Measurements from ENCODE around the gene RNF150. TPM values are rescaled to one million over a fixed set of nuclear protein-coding genes. Genes with fewer than 3 reads are reported as not detected.

Gene RNF150
- total RNA-seq, 1 donor from 2014 or later: under 0.01 TPM

DNA sequence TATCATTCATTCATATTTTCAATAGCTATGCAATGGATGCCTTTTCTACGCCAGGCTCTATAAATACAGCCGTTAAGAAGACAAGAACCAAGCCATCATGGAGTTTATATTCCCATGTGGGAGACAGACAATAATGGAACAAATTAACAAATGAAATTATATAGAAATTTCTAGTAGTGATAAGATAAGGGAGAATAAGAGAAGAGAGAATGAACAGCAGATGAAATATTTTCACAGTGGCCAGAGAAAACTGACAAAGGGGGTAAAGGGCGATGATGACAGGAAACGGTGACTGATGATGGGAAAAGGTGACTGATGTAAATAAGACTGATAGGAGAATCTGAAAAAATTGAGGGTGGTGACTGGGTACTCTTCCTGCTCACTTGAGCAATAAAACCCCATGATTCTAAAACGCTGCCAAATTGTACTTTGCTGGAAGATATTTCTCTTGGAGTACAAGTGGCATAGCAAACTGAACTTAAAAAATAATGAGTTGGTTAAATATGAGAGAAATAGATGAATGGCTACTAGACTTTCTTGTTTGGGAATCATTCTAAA lies 13.2 kb downstream of the RNF150 start:
- Histone ChIP-seq H3K36me3 (ENCODE audit: control insufficient read depth, insufficient read depth, low read length) (no peaks in the 10 kb centered on the region), H3K4me3 (ENCODE audit: low read depth, low read length) (no peak overlapping the region), H3K27me3 (ENCODE audit: control insufficient read depth, insufficient read depth, low read length) (no peaks in the 10 kb centered on the region)
- TF ChIP-seq CTCF (IDR thresholded peaks at IDR 0.05; ENCODE audit: insufficient read depth, low read length, severe bottlenecking): no peak
- DNase-seq (ENCODE audit: low read depth): no peak
- FAIRE-seq: no peak

DNA sequence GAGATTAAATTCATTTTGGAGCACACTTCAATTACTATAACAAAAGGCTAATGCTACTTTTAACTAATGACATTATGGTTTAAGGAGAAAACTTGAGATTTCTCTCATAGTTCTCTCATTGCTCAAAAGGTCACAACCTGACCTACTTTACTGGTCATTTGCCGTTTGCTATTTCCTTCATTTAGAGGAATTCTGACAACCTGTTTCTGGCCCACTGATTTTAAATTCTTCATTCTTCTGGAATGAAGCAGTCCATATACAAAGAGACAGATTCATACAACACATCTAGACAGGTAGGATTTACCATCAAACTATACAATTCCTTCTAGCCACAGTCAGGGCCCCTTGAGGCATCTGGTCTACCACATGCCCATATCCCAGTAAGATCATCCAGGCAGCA lies 14.2 kb downstream of the RNF150 start:
- TF ChIP-seq CTCF (IDR thresholded peaks at IDR 0.05; ENCODE audit: insufficient read depth, low read length, severe bottlenecking): no peak
- no peak overlapping the region for H3K4me3 ChIP-seq (ENCODE audit: low read depth, low read length)
- no peaks in the 10 kb centered on the region for H3K27me3 ChIP-seq (ENCODE audit: control insufficient read depth, insufficient read depth, low read length)
- FAIRE-seq (no peak), DNase-seq (ENCODE audit: low read depth) (no peak)
- no peaks in the 10 kb centered on the region for H3K36me3 ChIP-seq (ENCODE audit: control insufficient read depth, insufficient read depth, low read length)

DNA sequence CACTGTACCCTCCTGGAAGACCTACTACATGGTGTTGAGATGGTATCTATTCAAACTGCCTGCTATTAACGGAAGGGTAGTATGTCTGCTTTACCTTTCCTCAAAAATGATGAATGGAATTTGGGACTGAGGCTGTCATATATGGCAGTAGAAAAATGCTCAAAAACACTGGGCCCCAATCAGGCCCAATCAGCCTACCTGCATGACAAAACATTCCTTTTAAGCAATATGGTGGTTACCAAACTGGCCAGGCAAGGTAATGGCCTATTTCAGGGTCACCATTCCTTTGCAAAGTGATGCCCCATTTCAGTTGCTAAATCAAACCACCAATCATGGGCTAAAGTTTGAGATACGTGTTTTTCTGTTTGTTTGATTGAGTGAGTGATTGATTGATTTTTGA lies 14.9 kb downstream of the RNF150 start:
- TF ChIP-seq CTCF (IDR thresholded peaks at IDR 0.05; ENCODE audit: insufficient read depth, low read length, severe bottlenecking): no peak
- FAIRE-seq (no peak), DNase-seq (ENCODE audit: low read depth) (no peak)

DNA sequence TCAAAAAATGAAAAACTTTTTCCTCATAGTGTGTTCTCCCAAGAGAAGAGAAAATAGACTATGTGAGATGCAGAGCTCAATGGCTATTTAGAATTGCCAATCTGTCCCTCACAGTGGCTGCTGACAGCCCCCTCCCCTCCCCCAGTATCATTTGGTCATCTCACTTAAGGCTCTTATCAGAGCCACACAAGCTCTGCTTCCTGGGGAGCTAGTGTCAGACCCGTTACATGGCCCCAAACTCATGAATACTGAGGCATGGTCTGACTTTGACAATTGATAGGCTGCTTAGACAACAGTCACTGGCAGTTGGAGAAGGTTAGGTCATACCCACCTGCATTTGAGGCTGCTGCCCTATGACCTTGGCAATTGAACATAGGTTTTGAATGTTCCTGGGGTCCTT lies 15.3 kb downstream of the RNF150 start:
- no peak for FAIRE-seq
- no peak for TF ChIP-seq CTCF (IDR thresholded peaks at IDR 0.05; ENCODE audit: insufficient read depth, low read length, severe bottlenecking)
- no peak overlapping the region for H3K4me3 ChIP-seq (ENCODE audit: low read depth, low read length)
- H3K36me3 ChIP-seq (ENCODE audit: control insufficient read depth, insufficient read depth, low read length): no peaks in the 10 kb centered on the region
- no peak for DNase-seq (ENCODE audit: low read depth)
- H3K27me3 ChIP-seq (ENCODE audit: control insufficient read depth, insufficient read depth, low read length): no peaks in the 10 kb centered on the region

More for the DNA sequence above, 14.9 kb downstream of the RNF150 start:
- Histone ChIP-seq H3K36me3 (ENCODE audit: control insufficient read depth, insufficient read depth, low read length) (no peaks in the 10 kb centered on the region), H3K4me3 (ENCODE audit: low read depth, low read length) (no peak overlapping the region), H3K27me3 (ENCODE audit: control insufficient read depth, insufficient read depth, low read length) (no peaks in the 10 kb centered on the region)

DNA sequence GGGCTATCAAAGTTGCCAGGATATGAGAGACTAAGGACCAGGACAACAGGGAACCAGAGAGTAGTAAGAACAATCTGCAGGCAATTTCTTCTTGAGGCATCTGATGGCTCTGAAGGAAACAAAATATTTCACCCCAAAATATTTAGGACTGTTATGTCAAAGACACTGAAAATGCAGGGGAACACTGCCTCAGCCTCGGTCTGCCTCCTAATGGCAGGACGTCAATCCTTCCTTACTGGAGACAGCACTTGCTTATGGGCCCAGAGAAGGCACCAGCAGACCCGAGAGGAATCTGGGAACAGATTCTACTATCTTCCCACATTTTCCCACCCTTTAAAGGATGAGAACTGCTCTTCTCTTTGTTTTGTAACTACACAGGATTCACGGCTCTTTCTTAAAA lies 23.3 kb downstream of the RNF150 start:
- H3K27me3 ChIP-seq (ENCODE audit: control insufficient read depth, insufficient read depth, low read length): no peaks in the 10 kb centered on the region
- H3K36me3 ChIP-seq (ENCODE audit: control insufficient read depth, insufficient read depth, low read length): no peaks in the 10 kb centered on the region
- TF ChIP-seq CTCF (IDR thresholded peaks at IDR 0.05; ENCODE audit: insufficient read depth, low read length, severe bottlenecking): no peak
- DNase-seq (ENCODE audit: low read depth) (no peak), FAIRE-seq (no peak)
- no peak overlapping the region for H3K4me3 ChIP-seq (ENCODE audit: low read depth, low read length)

DNA sequence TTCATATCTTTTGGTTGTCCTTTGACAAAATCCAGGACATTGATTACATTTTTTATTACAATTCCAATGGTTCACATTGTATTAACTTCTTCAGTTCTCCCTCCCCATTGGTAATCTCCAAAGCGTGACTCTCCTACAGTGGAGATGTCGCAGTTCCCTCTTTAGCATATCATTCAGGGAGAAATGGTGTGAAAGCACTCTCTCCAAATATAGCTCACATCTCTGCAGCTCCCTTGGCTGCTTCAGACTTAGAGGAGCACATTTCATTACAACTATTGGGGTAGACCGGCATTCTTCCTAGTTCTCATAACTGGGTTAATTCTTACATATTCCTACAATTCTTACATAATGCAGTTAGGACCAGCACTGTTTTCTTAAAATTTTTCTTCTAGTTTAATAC lies 25.3 kb downstream of the RNF150 start:
- TF ChIP-seq CTCF (IDR thresholded peaks at IDR 0.05; ENCODE audit: insufficient read depth, low read length, severe bottlenecking): no peak
- no peak for DNase-seq (ENCODE audit: low read depth)
- FAIRE-seq: no peak
- no peak overlapping the region for H3K4me3 ChIP-seq (ENCODE audit: low read depth, low read length)
- H3K36me3 ChIP-seq (ENCODE audit: control insufficient read depth, insufficient read depth, low read length): no peaks in the 10 kb centered on the region
- no peaks in the 10 kb centered on the region for H3K27me3 ChIP-seq (ENCODE audit: control insufficient read depth, insufficient read depth, low read length)

All from bronchial epithelial cell (primary cell).